NCI-H2107 treated with DMSO at 0.1 percent for 48 hours (cell line): ENCODE data around the gene GAB2.
"Not testable (repeated sequence)": the region's sequence is repeated elsewhere in the genome, so short reads cannot be mapped to it uniquely, and the experiment has no call there.

ENCODE experiments used
- DNase-seq: peaks from one replicate; lab custom pipeline; 2025; ENCODE audit not compliant: unreplicated experiment; lab: John Stamatoyannopoulos, UW

GAB2 gene

DNA sequence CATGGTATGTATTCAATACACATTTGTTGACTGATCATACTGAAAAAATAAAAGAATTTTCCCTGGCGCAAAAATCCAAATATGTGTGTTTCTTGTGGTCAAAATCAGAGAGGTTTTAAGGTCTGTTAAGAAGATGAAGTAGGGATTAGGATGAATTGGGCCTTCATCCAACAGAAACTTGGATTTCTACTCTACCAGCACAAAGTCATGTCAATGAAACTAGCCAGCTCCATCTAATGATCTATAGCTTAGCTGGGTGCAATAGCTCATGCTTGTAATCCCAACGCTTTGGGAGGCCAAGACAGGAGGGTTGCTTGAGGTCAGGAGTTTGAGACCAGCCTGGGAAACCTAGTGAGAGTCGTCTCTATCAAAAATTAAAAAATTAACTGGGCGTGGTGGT, 163.4 kb downstream of the GAB2 start:
- DNase-seq, result no peak

DNA sequence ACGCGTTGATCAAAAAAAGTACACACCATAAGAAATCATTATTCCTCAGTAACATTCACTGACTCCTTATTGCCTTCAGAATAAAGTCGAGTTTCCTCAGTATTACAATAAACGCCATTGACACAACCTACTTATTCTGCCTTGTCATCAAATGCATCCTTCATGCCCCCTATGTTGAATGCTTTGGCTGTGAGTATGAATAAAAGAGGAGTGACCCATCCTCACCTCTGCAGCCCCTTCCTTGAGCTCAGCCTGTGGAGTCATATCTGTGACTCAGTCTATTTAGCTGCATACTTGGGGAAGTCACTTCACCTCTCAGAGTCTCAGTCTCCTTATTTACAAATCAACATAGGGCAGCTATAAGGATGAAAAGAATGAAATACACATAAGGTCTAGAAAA, 163.8 kb downstream of the GAB2 start:
- DNase-seq, result no peak

DNA sequence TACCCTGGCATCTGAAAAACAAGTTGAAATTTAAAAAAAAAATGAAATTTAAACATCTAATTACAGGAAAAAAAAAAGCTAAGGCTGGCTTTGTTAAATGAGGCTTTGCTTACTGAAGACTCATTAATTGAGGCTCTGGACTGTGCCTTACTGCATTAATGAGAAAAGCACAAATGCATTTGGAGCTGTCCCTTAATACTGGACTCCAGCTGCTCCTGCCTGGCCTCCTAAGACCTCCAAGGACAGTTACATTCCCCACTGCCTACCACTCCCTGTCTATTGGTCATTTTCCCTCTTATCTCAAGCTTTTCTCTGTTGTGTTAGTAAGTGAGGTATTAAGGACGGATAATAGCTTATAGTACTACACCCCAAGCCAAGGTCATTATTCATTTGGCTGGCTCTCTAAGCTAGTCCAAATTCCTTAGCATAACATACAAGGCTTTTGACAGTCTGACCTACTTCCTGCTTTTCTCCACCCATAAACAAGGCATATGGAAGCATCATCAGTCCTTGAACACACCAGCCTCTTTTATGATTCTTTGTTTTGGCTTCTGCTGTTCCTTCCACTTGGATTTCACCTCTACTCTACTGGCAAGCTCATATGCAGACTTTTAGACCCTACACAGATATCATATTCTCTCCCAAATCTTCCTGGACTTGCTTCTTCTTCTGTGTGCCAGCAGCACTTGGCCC, 166.4 kb downstream of the GAB2 start:
- no peak for DNase-seq

DNA sequence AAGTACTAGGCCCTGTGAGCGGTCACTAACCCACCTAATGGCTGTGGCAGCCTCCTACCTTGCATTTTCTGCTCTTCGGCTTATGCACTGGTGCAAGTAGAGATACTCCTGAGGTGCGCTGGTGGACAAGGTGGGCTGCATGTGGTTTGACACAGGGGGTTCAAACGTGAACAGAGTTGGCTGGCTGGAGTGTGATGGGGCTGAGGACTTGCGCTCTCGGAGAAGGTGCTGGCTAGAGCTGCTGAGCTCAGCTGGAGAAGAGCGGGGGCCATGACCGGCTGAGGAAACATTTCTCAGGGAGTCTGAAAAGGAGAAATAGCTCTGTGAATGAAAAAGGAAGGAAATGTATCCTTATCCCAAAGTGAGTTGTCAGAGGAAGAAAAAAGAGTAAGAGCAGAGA, 167.5 kb downstream of the GAB2 start:
- DNase-seq, result no peak

DNA sequence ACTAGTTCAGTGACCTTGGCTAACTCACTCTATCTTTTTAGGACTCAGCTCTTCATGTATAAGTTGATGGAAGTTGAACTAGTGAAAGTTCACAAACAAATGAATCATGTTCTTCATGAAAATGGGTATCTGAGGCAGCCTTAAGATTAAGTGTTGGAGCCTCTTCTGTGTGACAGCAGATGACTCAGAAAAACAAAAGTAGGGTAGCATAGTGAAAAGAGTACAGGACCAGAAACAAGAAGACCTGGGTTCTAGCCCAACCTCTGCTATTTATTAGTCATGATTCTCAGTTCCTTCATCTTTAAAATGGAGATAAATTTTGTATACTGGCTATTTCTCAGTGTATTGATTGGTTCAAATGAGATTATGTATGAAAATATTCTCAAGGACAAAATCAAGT, 168.7 kb downstream of the GAB2 start:
- DNase-seq, result no peak

DNA sequence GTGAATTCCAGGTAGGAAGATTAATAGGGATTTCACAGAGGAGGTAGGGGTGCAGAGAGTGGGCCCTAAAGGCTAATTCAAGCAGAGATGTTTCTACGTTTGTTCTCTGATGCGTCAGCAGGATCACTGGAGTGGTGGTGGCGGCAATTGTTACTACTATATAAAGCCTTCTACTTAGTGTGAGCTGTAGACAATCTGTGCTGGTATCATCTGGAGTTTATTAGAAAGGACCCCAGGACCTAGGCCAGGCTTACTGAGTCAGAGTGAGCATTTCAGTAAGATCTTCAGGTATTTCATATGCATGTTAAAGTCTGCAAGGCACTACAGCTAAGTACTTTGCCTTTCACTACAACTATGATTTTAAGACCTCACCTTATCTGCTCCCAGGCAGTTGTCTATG, 169.4 kb downstream of the GAB2 start:
- DNase-seq, result no peak

DNA sequence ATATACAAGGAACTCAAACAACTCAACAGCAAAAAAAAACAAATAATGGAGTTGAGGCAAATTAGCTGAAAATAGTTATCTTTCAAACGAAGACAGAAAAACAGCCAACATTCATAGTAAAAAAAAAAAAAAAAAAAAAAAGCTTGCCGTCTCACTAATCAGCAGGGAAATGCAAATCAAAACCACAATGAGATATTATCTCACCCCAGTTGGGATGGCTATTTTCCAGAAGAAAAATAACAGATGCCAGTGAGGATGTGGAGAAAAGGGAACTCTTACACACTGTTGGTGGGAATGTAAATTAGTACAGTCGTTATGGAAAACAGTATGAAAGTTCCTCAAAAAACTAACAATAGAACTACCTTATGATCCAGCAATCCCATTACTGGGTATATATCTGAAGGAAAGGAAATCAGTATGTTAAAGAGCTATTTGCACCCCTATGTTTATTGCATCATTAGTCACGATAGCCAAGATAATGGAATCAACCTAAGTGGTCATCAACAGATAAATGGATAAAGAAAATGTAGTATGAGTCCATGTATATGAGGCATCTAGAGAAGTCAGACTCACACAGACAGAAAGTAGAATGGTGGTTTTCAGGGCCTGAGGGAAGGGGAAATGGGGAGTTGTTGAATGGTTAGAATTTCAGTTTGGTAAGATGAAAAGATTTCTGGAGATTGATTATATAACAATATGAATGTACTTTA, 172.9 kb downstream of the GAB2 start:
- DNase-seq, result no peak

DNA sequence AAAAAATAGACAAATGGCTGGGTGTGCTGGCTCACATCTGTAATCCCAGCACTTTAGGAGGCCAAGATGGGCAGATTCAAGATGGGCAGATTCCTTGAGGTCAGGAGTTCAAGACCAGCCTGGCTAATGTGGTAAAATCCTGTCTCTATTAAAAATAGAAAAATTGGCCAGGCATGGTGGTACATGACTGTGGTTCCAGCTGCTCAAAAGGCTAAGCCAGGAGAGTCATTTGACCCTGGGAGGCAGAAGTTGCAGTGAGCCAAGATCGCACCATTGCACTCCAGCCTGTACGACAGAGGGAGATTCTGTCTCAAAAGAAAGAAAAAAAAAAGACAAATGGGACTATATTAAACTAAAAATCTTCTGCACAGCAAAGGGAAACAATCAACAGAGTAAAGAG, 173.5 kb downstream of the GAB2 start:
- DNase-seq, result no peak

DNA sequence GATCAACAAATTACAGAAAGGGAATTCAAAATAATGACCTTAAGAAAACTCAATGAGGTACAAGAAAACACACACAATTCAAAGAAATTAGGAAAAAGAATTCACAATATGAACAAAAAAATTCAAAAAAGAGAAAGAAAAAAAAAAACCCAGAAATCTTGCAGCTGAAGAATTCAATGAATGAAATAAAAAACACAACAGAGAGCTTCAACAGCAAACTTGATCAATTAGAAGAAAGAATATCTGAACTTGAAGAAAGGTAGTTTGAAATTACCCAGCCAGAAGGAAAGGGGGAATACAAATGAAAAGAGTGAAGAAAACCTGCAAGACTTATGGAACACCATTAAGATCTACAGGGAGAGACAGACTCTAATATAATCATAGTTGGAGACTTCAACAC, 176.1 kb downstream of the GAB2 start:
- DNase-seq, result no peak

DNA sequence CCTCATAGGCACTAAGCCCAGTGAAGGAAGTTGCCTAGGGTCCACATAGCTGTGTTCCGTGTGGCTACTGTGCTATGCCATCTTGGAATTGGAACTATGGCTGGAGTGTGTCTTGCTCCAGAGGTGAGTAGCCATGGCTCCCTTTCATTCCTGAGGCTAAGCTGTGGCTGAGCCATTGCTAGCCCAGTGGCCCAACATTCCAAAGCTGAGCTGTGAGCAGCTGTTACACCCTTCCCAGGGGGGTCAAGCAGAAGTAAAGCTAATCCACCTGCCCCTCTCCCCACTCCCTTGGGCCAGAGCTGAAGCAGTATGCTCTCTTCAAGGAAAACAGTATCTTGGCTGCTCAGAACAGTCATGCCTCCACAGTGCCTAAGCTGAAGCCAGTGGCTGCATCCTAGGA, 177.8 kb downstream of the GAB2 start:
- DNase-seq, result no peak

DNA sequence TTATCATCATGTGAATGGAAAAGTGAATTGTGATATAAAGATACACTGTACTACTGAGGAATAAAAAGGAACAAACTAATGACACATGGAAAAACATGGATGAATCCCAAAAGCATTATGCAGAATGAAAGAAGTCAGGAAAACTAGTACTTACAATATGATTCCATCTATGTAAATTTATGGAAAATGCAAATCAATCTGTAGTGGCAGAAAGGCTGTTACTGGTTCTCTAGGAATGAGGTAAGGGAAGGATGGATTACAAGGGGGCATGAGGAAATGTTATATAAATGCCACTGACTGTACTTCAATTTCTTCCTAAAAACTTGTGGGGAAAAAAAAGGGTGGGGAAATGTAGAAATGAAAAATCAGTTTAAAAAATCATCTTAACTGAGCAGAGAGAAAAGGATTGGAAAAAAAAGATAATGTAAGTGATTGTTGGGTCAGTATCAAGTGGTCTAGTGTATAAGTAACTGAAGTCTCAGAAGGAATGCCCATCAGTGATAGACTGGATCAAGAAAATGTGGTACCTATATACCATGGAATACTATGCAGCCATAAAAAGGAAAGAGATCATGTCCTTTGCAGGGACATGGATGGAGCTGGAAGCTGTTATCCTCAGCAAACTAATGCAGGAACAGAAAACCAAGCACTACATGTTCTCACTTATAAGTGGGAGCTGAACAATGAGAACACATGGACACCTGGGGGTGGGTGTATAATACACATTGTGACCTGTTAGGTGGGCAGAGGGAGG, 180.2 kb downstream of the GAB2 start:
- no peak for DNase-seq

DNA sequence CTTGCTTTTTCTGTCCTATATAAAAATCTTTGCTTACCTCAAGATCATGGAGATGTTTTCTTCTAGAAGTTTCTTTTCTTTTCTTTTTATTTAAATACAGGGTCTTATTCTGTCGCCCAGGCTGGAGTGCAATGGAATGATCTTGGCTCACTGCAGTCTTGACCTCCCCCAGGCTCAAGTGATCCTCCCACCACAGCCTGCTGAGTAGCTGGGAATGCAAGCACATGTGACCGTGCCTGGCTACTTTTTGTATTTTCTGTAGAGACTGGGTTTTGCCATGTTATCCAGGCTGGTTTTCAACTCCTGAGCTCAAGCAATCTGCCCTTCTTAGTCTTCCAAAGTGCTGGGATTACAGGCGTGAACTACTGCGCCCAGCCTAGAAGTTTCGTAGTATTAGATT, 183.6 kb downstream of the GAB2 start:
- DNase-seq, result no peak

DNA sequence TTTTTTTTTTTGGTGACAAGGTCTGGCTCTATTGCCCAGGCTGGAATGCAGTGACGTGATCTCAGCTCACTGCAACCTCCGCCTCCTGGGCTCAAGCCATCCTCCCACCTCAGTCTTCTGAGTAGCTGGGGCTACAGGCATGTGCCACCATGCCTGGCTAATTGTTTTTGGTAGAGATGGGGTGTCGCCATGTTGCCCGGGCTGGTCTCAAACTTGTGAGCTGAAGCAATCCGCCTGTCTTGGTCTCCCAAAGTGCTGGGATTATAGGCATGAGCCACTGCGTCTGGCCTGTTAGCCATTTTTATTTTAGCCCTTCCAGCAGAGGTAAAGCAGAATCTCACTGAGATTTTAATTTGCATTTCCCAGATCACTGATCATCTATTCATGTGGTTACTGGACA, 184.6 kb downstream of the GAB2 start:
- not testable (repeated sequence) for DNase-seq

DNA sequence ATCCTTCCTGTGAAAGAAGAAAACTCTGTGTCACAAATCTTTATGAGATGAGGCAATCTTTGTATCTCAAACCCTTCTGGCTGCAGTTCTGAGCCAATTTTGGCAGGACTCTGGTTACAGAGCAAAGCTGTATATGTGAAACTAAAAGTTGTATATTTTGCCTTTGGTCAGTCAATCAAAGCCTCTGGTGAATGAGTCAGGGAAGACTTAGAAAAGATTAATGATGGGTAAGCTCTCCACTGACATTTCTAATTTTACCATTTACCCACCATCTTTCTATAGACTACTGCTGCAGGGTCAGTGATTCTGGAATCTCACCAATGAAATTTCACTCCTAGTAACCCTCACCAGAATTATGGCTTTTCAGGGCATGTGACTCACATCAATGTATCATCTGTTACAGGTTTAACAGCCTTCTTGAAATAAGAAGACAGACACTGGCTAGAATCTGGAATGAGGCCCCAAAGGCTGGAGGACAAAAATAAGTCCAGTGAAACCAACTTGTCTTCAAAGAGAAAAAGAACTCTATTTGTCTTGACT, 185.6 kb downstream of the GAB2 start:
- no peak for DNase-seq

DNA sequence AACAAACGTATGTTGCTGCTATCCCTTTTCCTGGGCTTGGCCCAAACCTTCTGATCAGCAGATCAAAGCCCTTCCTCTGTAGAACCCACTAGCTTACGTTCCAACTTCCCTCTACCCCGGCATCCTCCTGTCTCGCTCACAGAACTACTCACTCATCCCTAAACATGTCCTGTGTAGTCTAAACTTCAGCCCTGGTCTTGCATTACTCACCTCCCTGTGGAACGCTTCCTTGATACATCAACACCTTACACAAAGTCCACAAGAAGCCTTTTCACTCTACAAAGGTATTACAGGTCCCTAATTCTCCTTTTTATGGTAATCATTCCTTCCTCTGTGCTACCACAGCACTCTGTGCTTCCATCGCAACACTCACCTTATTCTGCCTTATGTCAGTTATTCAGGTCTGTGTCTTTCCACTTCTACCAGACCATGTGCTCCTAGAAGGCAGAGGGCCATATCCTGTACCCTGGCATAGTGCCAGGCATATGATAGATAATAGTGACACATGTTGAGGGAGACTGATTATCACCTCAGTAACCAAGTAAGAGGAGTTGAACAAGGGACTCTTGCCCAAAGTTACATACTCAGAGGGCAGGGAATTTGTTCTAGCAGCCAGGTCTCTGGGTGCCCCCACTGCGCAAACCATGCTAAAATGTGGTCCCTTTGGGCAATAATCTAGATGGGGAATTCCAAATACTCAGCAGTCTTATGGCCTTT, 187.3 kb downstream of the GAB2 start:
- no peak for DNase-seq

DNA sequence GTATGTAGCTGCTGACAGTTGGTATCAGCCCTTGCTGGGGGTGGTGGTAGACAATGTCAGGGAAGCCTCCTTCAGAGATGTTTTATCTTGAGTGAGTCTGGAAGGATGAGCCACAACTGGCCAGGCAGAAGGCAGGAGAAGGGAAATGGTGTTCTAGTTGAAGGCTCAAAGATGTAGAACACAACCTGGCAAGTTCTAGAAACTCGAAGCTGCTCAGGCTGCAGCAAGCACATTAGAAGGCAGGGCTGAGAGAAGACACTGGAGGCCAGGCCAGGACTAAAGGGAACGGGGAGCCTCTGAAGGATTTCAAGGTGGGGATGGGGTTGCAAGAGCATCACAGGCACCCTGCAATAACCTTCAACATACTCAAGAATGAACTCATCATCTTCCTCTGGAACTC, 188.5 kb downstream of the GAB2 start:
- no peak for DNase-seq

DNA sequence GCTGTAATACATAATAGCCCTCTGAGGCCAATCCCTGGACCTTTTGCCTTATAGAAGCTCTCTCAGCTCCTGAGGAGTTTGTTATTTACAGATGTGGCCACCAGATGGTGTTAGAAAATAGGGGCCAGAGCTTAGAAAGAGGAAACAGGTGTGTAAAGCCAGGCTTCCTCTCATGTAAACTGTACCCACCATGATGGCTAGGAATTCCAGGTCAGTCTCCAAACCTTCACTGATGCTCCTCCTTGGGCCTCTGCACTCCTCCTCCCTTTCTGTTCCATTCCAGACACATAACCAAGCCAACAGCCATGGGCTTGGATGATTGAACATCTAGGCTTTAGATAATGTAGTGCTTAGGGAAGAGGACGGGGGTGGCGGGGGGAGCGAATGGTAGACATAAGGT, 189.2 kb downstream of the GAB2 start:
- DNase-seq, result peak; percentile 76

DNA sequence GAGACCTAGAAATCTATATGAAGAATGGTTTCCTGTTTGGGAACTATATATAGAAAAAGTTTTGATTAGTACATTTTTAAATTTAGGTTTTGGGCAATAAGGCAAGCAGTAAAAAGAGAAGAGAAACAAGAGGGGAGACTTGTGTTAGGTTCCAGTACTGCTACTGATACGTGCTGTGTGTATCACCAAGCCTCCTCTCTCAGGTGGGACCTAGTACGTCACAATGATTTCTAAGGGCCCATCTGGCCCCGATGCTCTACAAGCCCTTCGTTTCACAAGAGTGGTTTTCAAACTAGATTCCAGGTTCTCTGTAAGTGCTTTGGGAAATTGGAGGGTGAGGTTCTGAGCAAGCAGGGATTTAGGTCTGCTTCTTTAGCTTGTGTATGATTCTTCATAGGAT, 189.7 kb downstream of the GAB2 start:
- no peak for DNase-seq

DNA sequence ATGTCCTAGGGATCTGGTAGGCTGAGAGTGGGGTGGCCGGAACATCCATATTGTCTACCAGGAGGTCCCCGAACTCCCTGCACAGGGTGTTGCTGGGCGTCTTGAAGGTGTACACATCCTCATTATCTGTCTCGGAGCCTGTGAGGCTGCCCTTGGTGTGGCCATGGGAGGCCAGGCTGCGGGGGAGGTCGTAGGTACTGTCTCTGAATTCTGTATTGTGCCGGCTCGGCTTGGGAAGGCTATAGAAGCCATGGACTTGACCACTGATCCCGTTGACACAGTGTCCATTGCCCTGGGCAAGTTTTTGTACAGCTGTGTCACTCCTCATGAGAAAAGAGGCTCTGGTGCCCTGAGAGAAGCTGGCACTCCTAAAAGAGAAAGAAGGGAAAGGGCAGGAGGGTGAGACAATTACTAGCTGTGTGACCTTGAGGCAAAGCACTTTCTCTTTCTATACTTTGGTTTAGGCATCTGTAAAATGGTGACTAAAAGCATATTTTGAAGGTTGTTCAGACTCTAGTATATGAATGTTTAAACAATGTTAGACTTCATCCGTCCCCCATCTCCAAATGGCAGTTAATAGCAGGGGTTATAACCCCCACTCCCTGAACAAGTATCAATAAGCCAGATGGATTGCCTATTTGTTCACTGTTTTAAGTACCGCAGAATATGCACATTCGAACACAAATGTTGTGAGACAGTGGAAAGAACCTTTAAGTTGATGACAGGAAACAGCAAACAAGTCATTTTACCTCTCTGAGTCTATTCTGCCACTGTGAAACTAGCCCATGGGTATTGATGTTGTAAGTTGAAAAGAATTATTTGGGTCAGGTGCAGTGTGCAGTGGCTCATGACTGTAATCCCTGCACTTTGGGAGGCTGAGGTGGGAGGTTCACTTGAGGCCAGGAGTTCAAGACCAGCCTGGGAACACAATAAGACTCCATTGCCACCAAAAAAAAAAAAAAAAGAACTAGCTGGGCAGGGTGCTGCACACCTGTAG, 190.6 kb downstream of the GAB2 start:
- no peak for DNase-seq

DNA sequence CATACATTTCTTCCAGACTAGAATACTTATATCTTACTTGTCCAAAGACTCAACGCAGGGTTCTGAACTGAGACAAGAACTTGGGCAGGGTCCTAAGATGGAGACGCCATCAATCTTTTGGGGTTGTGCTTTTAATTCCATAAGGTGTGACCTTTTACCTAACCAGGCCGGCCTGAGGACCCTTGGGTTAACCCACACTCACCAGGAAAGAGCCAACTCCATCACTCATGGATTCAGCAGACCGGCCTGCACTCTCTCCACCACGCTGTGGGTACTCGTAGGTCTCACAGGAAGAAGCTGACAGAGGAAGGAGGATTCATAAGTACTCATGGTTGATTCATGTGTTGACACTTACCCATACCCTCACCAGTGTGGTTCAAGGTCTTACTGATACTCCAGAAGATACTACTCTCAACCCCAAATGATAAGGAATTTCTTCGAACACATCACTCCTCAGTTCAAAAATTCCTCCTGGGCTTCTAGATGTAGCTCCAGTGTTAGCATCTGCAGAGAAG, 192.7 kb downstream of the GAB2 start:
- DNase-seq, result no peak
